EH (cell line): ENCODE measurements around the gene TOPBP1.
"Not testable (repeated sequence)": the region's sequence is repeated elsewhere in the genome, so short reads cannot be mapped to it uniquely, and the experiment has no call there.

Experiments used
- DNase-seq: peaks from one replicate; pipeline ENCODE4 v3.0.0-alpha.2; 2015; ENCODE audit warnings: low read depth

TOPBP1 gene

DNA sequence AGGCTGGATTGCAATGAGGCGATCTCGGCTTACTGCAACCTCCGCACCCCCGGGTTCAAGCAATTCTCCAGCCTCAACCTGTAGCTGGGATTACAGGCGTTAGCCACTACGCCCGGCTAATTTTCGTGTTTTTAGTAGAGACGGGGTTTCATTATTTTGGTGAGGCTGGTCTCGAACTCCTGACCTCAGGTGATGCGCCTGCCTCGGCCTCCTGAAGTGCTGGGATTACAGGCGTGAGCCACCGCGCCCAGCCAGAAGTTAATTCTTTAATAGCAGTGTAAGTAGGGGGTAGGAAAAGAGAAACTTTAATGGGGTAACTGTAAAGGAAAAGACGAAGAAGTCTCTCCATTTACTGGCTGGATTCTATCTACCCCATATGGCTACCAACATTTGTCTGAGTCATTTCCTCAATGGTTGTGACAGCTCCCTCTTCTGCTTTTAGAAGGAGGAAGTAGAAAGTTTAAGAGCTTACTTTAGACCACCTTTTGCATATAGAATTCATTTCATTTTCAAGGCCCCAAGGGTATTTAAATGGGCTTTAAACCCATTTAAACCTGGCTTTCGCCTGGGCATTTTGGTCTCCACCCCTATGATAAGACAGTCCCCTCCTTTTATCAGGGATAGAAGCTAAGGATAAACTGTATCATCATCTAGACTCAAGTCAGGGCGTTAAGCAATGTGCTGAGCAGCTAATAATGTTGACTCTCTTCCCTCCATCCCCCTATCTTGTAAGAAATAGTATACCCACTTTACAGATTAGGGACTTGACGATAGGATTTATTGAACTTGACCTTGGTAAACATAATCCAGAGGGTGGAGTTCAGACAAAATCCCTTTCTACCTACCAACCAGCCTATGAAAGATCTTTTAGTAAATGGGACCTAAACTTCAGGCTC is 89.3 kb downstream of the TOPBP1 start:
- peak; percentile 55 for DNase-seq

DNA sequence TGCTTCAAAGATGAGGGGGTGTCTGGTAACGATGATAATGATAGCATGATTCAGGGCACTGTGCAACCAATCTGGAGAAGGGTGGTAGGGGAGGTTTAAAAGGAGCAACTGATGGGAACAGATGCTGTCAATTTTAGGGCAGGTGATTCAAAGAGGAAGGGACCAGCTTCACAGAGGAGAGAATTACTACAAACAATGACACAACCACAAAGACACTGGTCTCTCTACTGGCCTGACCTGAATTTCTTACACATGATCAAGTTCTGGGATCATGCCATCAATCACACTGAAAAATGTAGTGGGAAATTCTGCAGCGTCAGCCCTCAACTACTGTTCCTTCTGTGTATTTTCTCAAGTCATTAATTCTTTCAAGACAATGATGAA is 90.8 kb downstream of the TOPBP1 start:
- peak; percentile 70 for DNase-seq

DNA sequence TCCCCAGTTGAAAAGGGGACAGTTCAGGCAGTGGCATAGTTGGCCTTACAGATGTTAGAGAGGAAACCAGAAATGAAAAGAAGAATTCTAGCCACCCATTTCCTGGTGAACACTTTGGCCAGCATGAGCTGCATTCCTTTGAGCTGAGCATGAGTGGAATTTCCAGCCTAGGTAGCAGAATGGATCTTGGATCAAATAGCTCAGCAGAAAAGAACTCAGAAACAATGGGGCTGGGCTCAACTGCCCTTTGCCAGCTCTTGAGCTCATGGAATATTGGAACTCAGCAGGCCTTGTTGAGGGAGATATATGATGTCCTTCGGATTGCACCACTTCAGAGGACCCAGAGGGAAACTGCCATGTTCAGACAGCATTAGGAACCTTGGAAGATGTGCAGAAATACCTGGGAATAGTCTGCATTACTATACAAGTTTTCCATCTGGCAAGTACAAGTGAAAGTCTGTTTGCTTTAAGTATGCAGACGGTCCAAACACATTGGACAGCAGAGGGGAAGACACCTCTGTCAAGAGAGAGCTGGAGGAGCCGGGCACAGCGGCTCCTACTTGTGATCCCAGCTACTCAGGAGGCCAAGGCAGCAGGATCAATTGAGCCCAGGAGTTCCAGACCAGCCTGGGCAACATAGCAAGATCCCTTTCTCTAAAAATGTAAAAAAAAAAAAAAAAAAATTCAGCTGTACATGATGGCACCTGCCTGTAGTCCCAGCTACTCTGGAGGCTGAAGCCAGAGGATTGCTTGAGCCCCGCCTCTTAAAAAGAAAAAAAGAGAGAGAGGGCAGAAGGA is 91.4 kb downstream of the TOPBP1 start:
- DNase-seq: peak; percentile 90

DNA sequence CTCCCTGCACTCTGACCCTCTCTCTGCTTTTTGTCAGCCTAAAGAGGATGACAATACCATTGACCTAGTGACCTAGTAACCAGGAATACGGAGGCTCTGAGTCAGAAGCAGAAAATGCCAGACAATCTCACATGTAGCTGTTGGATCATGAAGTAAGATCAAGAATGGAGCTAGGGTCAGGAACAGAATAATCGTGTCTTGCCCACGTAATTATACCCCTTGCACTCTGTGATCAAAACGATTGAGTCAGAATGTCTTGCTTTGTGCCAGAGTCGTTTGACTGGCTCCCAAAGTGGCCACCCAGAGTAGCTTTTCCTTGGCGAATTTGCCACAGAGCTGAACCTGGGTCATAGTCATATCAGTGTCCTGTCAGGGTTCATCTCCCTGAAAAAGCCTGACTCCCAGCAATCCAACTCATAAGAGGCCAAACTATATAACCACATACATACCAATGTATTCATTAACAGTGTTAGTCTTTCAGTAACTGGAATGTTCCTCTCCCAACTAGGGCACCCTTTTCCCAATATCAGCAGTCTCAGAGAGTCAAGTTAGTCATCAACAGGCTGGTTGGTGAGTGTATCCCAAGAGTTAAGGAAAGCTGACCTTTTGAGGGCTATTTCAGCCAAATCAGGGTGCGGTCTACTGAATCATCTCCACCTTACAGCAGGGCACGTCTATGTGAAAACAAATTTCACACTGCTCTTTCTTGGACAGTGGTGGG is 93.3 kb downstream of the TOPBP1 start:
- DNase-seq: peak; percentile 95

DNA sequence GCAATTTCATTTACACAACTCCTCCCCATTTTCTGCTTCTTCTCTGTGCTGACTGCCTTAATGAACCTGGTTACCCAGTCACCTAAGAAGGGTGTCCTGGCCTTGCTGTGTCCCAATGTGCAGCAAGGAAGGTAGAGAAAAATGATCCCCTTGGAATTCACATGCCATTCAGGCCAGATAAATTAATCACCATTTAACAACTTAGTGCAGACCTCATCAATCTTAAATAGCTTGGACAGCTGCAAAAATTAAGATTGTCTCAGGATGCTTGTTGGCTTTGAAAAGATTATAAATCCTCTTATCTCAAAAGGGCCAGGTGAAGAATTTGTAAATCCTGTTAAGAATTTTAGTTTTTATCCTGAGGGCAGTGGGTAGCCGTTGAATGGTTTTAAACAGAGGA is 97.9 kb downstream of the TOPBP1 start:
- no peak for DNase-seq

DNA sequence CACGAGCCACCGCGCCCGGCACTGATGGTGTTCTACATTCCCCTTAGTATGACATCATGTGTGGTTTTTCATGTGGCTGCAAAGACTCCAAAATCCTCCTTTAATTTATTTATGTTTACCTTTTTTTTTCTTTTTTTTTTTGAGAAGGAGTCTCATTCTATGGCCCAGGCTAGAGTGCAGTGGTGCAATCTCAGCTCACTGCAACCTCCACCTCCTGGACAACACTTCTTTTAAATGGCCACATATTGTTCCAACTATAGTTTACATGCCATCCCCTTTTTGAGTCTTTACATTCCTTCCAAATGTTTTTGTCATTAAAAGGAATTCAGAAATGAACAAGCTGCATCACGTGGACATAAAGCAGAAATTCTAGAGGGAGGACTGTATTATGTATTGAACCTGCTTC is 98.6 kb downstream of the TOPBP1 start:
- peak; percentile 82 for DNase-seq

DNA sequence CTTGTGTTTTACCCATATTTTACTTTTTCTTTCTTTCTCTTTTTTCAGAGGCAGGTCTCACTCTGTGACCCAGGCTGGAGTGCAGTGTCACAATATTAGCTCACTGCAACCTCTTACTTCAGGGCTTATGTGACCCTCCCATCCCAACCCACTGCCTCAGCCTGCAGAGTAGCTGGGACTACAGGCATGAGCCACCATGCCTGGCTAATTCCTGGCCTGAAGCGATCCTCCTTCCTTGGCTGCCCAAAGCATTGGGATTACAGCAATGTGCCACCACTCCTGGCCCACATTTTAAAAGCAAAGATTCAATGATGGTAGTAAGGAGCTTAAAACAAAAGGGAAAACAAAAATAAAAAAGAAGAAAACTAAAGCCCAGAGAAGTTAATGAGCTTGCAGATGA is 99.4 kb downstream of the TOPBP1 start:
- DNase-seq: no peak

DNA sequence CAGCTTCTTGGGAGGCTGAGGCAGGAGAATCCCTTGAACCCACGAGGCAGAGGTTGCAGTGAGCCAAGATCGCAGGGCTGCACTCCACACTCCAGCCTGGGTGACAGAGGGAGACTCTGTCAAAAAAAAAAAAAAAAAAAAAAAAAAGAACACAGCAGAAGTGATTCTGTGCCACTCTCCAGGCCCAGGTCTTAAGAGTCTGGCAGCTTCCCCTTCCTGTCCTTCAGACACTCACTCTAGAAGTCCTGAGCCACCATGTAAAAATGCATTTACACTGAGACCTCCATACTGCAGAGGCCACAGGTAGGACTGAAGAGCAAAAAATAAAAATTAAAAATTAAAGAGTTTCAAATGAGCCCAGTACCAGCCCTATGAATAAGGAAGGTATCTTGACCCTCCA is 100.1 kb downstream of the TOPBP1 start:
- no peak for DNase-seq

DNA sequence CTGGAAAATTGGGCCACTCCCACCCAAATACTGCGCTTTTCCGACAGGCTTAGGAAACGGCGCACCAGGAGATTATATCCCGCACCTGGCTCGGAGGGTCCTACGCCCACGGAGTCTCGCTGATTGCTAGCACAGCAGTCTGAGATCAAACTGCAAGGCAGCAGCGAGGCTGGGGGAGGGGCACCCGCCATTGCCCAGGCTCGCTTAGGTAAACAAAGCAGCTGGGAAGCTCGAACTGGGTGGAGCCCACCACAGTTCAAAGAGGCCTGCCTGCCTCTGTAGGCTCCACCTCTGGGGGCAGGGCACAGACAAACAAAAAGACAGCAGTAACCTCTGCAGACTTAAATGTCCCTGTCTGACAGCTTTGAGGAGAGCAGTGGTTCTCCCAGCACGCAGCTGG is 110.2 kb downstream of the TOPBP1 start:
- not testable (repeated sequence) for DNase-seq
